OCI-LY7 (cell line): ENCODE measurements around the gene WDR64. TPM values are rescaled to one million over a fixed set of nuclear protein-coding genes. Genes with fewer than 3 reads are reported as not detected.

Source experiments
- BruUV-seq: library from RNA; stranded (reverse); fragments of 400-500 nt; replicated peaks from 2 replicates; lab custom pipeline; 2021; lab: Mats Ljungman, UMichigan
- CTCF ChIA-PET: fragments of 300-600 bp; sonication (Branson Sonifier 250); formaldehyde crosslinking; loops from one replicate; lab custom pipeline; 2022; ENCODE audit warnings: antibody characterized with exemption; ENCODE audit not compliant: unreplicated experiment; lab: Charles Lee
- POLR2A ChIA-PET: fragments of 300-600 bp; sonication (Branson Sonifier 250); formaldehyde crosslinking; loops from one replicate; lab custom pipeline; 2022; ENCODE audit warnings: antibody characterized with exemption; lab: Charles Lee
- DNase-seq: peaks from one replicate; pipeline ENCODE4 v3.0.0-alpha.2; 2015; ENCODE audit warnings: low spot score
- H2AFZ ChIP-seq: fragments of 200-600 bp; sonication (generic), shearing (Covaris generic); 2 replicates; pipeline ENCODE4 v1.6.1; 2014; ENCODE audit warnings: mild to moderate bottlenecking, antibody characterized with exemption, low read length, moderate library complexity
- H3K27ac ChIP-seq: fragments of 200-600 bp; sonication (generic); 2 replicates; pipeline ENCODE4 v1.5.1; 2014; ENCODE audit warnings: mixed run types, low read depth, mild to moderate bottlenecking, moderate library complexity, low read length, inconsistent platforms; ENCODE audit not compliant: poor library complexity, severe bottlenecking
- H3K36me3 ChIP-seq: fragments of 200-600 bp; sonication (generic); 2 replicates; pipeline ENCODE4 v1.6.1; 2014; ENCODE audit warnings: mild to moderate bottlenecking, antibody characterized with exemption, low read length, moderate library complexity, mixed read lengths; ENCODE audit not compliant: insufficient read depth
- H3K4me1 ChIP-seq: fragments of 200-600 bp; sonication (generic); 2 replicates; pipeline ENCODE4 v1.5.1; 2014; ENCODE audit warnings: mild to moderate bottlenecking, low read length; ENCODE audit not compliant: insufficient read depth, poor library complexity, severe bottlenecking
- H3K4me2 ChIP-seq: fragments of 200-600 bp; sonication (generic); 2 replicates; pipeline ENCODE4 v1.6.1; 2014; ENCODE audit warnings: mild to moderate bottlenecking, low read length
- H3K4me3 ChIP-seq: fragments of 200-600 bp; sonication (generic); 2 replicates; pipeline ENCODE4 v1.5.1; 2014; ENCODE audit warnings: mild to moderate bottlenecking, low read depth, low read length; ENCODE audit not compliant: poor library complexity, severe bottlenecking
- H3K79me2 ChIP-seq: fragments of 200-600 bp; sonication (generic); 2 replicates; pipeline ENCODE4 v1.6.1; 2016; ENCODE audit warnings: low read depth, mild to moderate bottlenecking, low read length, moderate library complexity, mixed read lengths; ENCODE audit not compliant: insufficient read depth
- H3K9me2 ChIP-seq: fragments of 200-600 bp; sonication (generic); 2 replicates; pipeline ENCODE4 v1.6.1; 2016; ENCODE audit warnings: mild to moderate bottlenecking, low read length, mixed read lengths; ENCODE audit not compliant: insufficient read depth
- H3K9me3 ChIP-seq: fragments of 200-600 bp; sonication (generic); 2 replicates; pipeline ENCODE4 v1.6.1; 2014; ENCODE audit warnings: mild to moderate bottlenecking, mixed run types, low read length, mixed read lengths
- H4K20me1 ChIP-seq: fragments of 200-600 bp; sonication (generic); 2 replicates; pipeline ENCODE4 v1.6.1; 2014; ENCODE audit warnings: mild to moderate bottlenecking, antibody characterized with exemption, low read length, moderate library complexity, mixed read lengths; ENCODE audit not compliant: insufficient read depth
- CTCF ChIP-seq: fragments of 200-600 bp; sonication (generic); conservative IDR thresholded peaks from 2 replicates; pipeline ENCODE4 v1.5.1; 2014; ENCODE audit warnings: mild to moderate bottlenecking, antibody characterized with exemption, low read length, moderate library complexity, mixed read lengths
- EZH2phosphoT487 ChIP-seq: fragments of 200-600 bp; sonication (generic); IDR thresholded peaks from 2 replicates; pipeline ENCODE4 v1.6.1; 2018; ENCODE audit warnings: low read depth, borderline replicate concordance, mild to moderate bottlenecking, mixed run types, antibody characterized with exemption, low read length, moderate library complexity, mixed read lengths
- intact Hi-C: fragments of 100-400 bp; cut with micrococcal nuclease; formaldehyde crosslinking; loops from one replicate; pipeline ENCODE4 v1.10.0; 2022; ENCODE audit not compliant: unreplicated experiment
- total RNA-seq, 2 experiments: library from RNA; depleted of rRNA in 1 of 2; stranded (reverse); fragments of >200 nt in 1 of 2; shearing (Covaris generic) in 1 of 2; gene quantifications; 2 replicates each; pipeline ENCODE4 v1.2.3, GENCODE V29; 2014 to 2022

WDR64 gene
- total RNA-seq, 2 experiments from 2014 or later: not detected

GRCh38 chr1:241717975-241718374 is 65.9 kb downstream of the WDR64 start:
- H3K4me1 ChIP-seq: no peaks in the 10 kb centered on the region
- H3K4me3 ChIP-seq: no peak overlapping the region
- H3K9me2 ChIP-seq: no peaks in the 10 kb centered on the region
- BruUV-seq: no TSS peak
- no peaks in the 10 kb centered on the region for H3K9me3 ChIP-seq
- no peaks in the 10 kb centered on the region for H3K36me3 ChIP-seq
- ChIA-PET POLR2A (no interaction called here), CTCF (no interaction called here)
- intact Hi-C loops: no loop called here
- DNase-seq: no peak
- TF ChIP-seq EZH2phosphoT487 (no peak), CTCF (no peak)
- no peak overlapping the region for H2AFZ ChIP-seq
- no peaks in the 10 kb centered on the region for H3K79me2 ChIP-seq
- no peak overlapping the region for H3K27ac ChIP-seq
- H4K20me1 ChIP-seq: no peaks in the 10 kb centered on the region
- no peak overlapping the region for H3K4me2 ChIP-seq

- H3K4me1 ChIP-seq: no peaks in the 10 kb centered on the region
- TF ChIP-seq CTCF (no peak), EZH2phosphoT487 (no peak)
- BruUV-seq: no TSS peak
- H3K4me2 ChIP-seq: no peak overlapping the region
- CTCF ChIA-PET: no interaction called here
- H3K36me3 ChIP-seq: no peaks in the 10 kb centered on the region
- no peaks in the 10 kb centered on the region for H4K20me1 ChIP-seq
- no peak for DNase-seq
- H3K9me2 ChIP-seq: no peaks in the 10 kb centered on the region
- no peak overlapping the region for H3K4me3 ChIP-seq
- H3K9me3 ChIP-seq: no peaks in the 10 kb centered on the region
- no peaks in the 10 kb centered on the region for H3K79me2 ChIP-seq
- POLR2A ChIA-PET: interaction anchor here (1.0 kb wide), 1 partner anchor 54 kb away, joined by 3 read pairs; no protein-coding TSS in a partner anchor
- H3K27ac ChIP-seq: no peak overlapping the region
- no peak overlapping the region for H2AFZ ChIP-seq
- intact Hi-C loops: no loop called here
These were observed 68.9 kb downstream of the WDR64 start for GRCh38 chr1:241721011-241721410.

- no peaks in the 10 kb centered on the region for H4K20me1 ChIP-seq
- no peaks in the 10 kb centered on the region for H3K79me2 ChIP-seq
- intact Hi-C loops: no loop called here
- no peak for DNase-seq
- no peaks in the 10 kb centered on the region for H3K36me3 ChIP-seq
- CTCF ChIA-PET: no interaction called here
- no peak overlapping the region for H3K4me2 ChIP-seq
- H3K9me3 ChIP-seq: no peaks in the 10 kb centered on the region
- TF ChIP-seq CTCF (no peak), EZH2phosphoT487 (no peak)
- no peaks in the 10 kb centered on the region for H3K9me2 ChIP-seq
- no peak overlapping the region for H3K4me3 ChIP-seq
- no peak overlapping the region for H3K27ac ChIP-seq
- H2AFZ ChIP-seq: no peak overlapping the region
- no peaks in the 10 kb centered on the region for H3K4me1 ChIP-seq
- BruUV-seq: no TSS peak
- POLR2A ChIA-PET: interaction anchor here (0.6 kb wide), 1 partner anchor 232 kb away, joined by 3 read pairs; no protein-coding TSS in a partner anchor
These were observed 70.9 kb downstream of the WDR64 start for GRCh38 chr1:241722947-241723346.
